GM23338 (cell line): Measurements from ENCODE around the gene BNC2. TPM values are rescaled to one million over a fixed set of nuclear protein-coding genes. Genes with fewer than 3 reads are reported as not detected.

Experiments used
- ATAC-seq: fragments of 200-7000 bp; cut with Tn5 transposase; 3 replicates; pipeline ENCODE4 v1.9.1; 2020
- DNase-seq: peaks from one replicate; pipeline ENCODE4 v3.0.0-alpha.2; 2015; ENCODE audit warnings: low spot score
- H2AFZ ChIP-seq: fragments of 200-600 bp; sonication (generic); 2 replicates; pipeline ENCODE4 v1.8.0; 2016; ENCODE audit warnings: antibody characterized with exemption, mild to moderate bottlenecking, moderate library complexity
- H3F3A ChIP-seq: fragments of 200-600 bp; sonication (generic); replicated peaks from 2 replicates; pipeline ENCODE4 v1.8.0; 2017; ENCODE audit warnings: antibody characterized with exemption, mixed run types, low read depth
- H3K27ac ChIP-seq: fragments of 200-600 bp; sonication (generic); 2 replicates; pipeline ENCODE4 v1.6.1; 2016; ENCODE audit warnings: low read depth
- H3K27me3 ChIP-seq: fragments of 200-600 bp; sonication (generic); 2 replicates; pipeline ENCODE4 v1.8.0; 2016; ENCODE audit warnings: mild to moderate bottlenecking, mixed run types, moderate library complexity; ENCODE audit not compliant: insufficient read depth
- H3K36me3 ChIP-seq: fragments of 200-600 bp; sonication (generic); 2 replicates; pipeline ENCODE4 v1.8.0; 2016; ENCODE audit warnings: mild to moderate bottlenecking; ENCODE audit not compliant: insufficient read depth
- H3K4me1 ChIP-seq: fragments of 200-600 bp; sonication (generic); 2 replicates; pipeline ENCODE4 v1.8.0; 2016; ENCODE audit warnings: mild to moderate bottlenecking, moderate library complexity; ENCODE audit not compliant: insufficient read depth
- H3K4me2 ChIP-seq: fragments of 200-600 bp; sonication (generic); 2 replicates; pipeline ENCODE4 v1.7.1; 2017; ENCODE audit warnings: mixed run types
- H3K4me3 ChIP-seq: fragments of 200-600 bp; sonication (generic); 2 replicates; pipeline ENCODE4 v1.6.1; 2016; ENCODE audit warnings: mixed run types
- H3K79me2 ChIP-seq: fragments of 200-600 bp; sonication (generic); replicated peaks from 2 replicates; pipeline ENCODE4 v1.8.0; 2017; ENCODE audit warnings: mild to moderate bottlenecking; ENCODE audit not compliant: insufficient read depth
- H3K9me2 ChIP-seq: fragments of 200-600 bp; sonication (generic); 2 replicates; pipeline ENCODE4 v1.8.0; 2017; ENCODE audit not compliant: insufficient read depth
- H4K20me1 ChIP-seq: fragments of 200-600 bp; sonication (generic); replicated peaks from 2 replicates; pipeline ENCODE4 v1.8.0; 2017; ENCODE audit warnings: mild to moderate bottlenecking; ENCODE audit not compliant: insufficient read depth
- H3K27ac Mint-ChIP-seq: 2 replicates; pipeline ENCODE4 v1.8.0; 2020; ENCODE audit warnings: inconsistent platforms, mild to moderate bottlenecking, moderate library complexity, mixed read lengths
- H3K27me3 Mint-ChIP-seq: 3 replicates; pipeline ENCODE4 v1.8.0; 2022; ENCODE audit warnings: low read depth, mild to moderate bottlenecking, moderate library complexity, mixed read lengths, inconsistent platforms; ENCODE audit not compliant: insufficient read depth, poor library complexity
- H3K36me3 Mint-ChIP-seq: 3 replicates; pipeline ENCODE4 v1.8.0; 2021; ENCODE audit warnings: low read depth, mild to moderate bottlenecking, inconsistent platforms, moderate library complexity, mixed read lengths
- H3K4me1 Mint-ChIP-seq: 3 replicates; pipeline ENCODE4 v1.8.0; 2020; ENCODE audit warnings: mild to moderate bottlenecking, inconsistent platforms, mixed read lengths
- H3K4me3 Mint-ChIP-seq: 3 replicates; pipeline ENCODE4 v1.8.0; 2021; ENCODE audit warnings: moderate library complexity, mild to moderate bottlenecking, inconsistent platforms, mixed read lengths
- H3K9me3 Mint-ChIP-seq: 3 replicates; pipeline ENCODE4 v1.8.0; 2020; ENCODE audit warnings: moderate library complexity, mild to moderate bottlenecking, inconsistent platforms, mixed read lengths
- CREB1 ChIP-seq: fragments of 250-450 bp; sonication (Bioruptor Pico); IDR thresholded peaks from 2 replicates; pipeline ENCODE4 v1.5.0; 2020; ENCODE audit warnings: low read depth, mild to moderate bottlenecking, moderate library complexity
- CTCF ChIP-seq, 2 experiments: fragments of 200-600 bp in 1 of 2; sonication (generic) in 1 of 2; conservative IDR thresholded peaks; 2 replicates each; pipeline versions ENCODE4 v1.5.1 to v1.6.1; 2016 to 2017; ENCODE audit warnings: antibody characterized with exemption in 2 of 2, low read depth in 2 of 2, mild to moderate bottlenecking in 2 of 2, moderate library complexity in 1 of 2
- ETS1 ChIP-seq: IDR thresholded peaks from 2 replicates; pipeline ENCODE4 v1.6.1; 2016; ENCODE audit warnings: antibody characterized with exemption
- EZH2 ChIP-seq: fragments of 200-600 bp; sonication (generic); IDR thresholded peaks from one replicate; pipeline ENCODE4 v1.8.0; 2017; ENCODE audit warnings: antibody characterized with exemption, mild to moderate bottlenecking, low read depth; ENCODE audit not compliant: unreplicated experiment
- EZH2phosphoT487 ChIP-seq: fragments of 200-600 bp; sonication (generic); IDR thresholded peaks from one replicate; pipeline ENCODE4 v1.8.1; 2018; ENCODE audit warnings: antibody characterized with exemption; ENCODE audit not compliant: unreplicated experiment
- JUNB ChIP-seq: IDR thresholded peaks from one replicate; pipeline ENCODE4 v1.6.1; 2016; ENCODE audit warnings: antibody characterized with exemption; ENCODE audit not compliant: unreplicated experiment
- NANOG ChIP-seq: IDR thresholded peaks from 2 replicates; pipeline ENCODE4 v1.6.1; 2016; ENCODE audit warnings: antibody characterized with exemption, borderline replicate concordance
- POLR2AphosphoS5 ChIP-seq: IDR thresholded peaks from 2 replicates; pipeline ENCODE4 v1.6.1; 2016; ENCODE audit warnings: antibody characterized with exemption, low read depth
- STAT1 ChIP-seq: IDR thresholded peaks from one replicate; pipeline ENCODE4 v1.6.1; 2016; ENCODE audit warnings: antibody characterized with exemption; ENCODE audit not compliant: unreplicated experiment
- ZNF114 ChIP-seq: fragments of 250-450 bp; sonication (Bioruptor Pico); IDR thresholded peaks from 2 replicates; pipeline ENCODE4 v1.5.0; 2020; ENCODE audit warnings: mild to moderate bottlenecking, moderate library complexity
- ZNF331 ChIP-seq: fragments of 250-450 bp; sonication (Bioruptor Pico); IDR thresholded peaks from 2 replicates; pipeline ENCODE4 v1.5.0; 2020; ENCODE audit warnings: low read depth, mild to moderate bottlenecking, moderate library complexity
- ZNF462 ChIP-seq: fragments of 250-450 bp; sonication (Bioruptor Pico); IDR thresholded peaks from 2 replicates; pipeline ENCODE4 v1.5.0; 2020; ENCODE audit warnings: mild to moderate bottlenecking, moderate library complexity
- polyA plus RNA-seq: library from polyadenylated mRNA; unstranded; fragments of >200 nt; fragmentation: Nextera tagmentation; extraction: Ambion mirVana; gene quantifications from 2 replicates; pipeline ENCODE4 v1.2.1, GENCODE V29; 2016
- total RNA-seq: library from RNA; depleted of rRNA; stranded (reverse); fragments of >200 nt; shearing (Covaris generic); gene quantifications from 2 replicates; pipeline ENCODE4 v1.2.3, GENCODE V29; 2014
- TF ChIP-seq, protein P1 (sequence below): IDR thresholded peaks from one replicate; pipeline ENCODE4 v1.6.1; 2018; ENCODE audit warnings: antibody characterized with exemption; ENCODE audit not compliant: unreplicated experiment

Gene BNC2
- total and polyA plus RNA-seq, 2 experiments from 2014 or later, result 12.7 to 13.2 TPM

- Histone ChIP-seq H4K20me1 (no peaks in the 10 kb centered on the region), H3K9me2 (no peaks in the 10 kb centered on the region; the same call in 1 of the 2 replicates), H3K27me3 (no peaks in the 10 kb centered on the region), H3K4me1 (peaks cover 15% of the 10 kb centered on the region), H3K27ac (no peak overlapping the region), H3K4me2 (no peak overlapping the region), H3K4me3 (no peak overlapping the region), H3F3A (no peaks in the 10 kb centered on the region), H2AFZ (no peak overlapping the region), H3K36me3 (no peaks in the 10 kb centered on the region), H3K79me2 (peaks cover 50% of the 10 kb centered on the region; the same call in 1 of the 2 replicates)
- H3K27me3 Mint-ChIP-seq, result peaks cover 3% of the 10 kb centered on the region
- H3K9me3 Mint-ChIP-seq, result no peaks in the 10 kb centered on the region
- H3K4me1 Mint-ChIP-seq, result peaks cover 23% of the 10 kb centered on the region
- no peak overlapping the region for H3K27ac Mint-ChIP-seq
- H3K4me3 Mint-ChIP-seq, result no peak overlapping the region
- H3K36me3 Mint-ChIP-seq, result no peaks in the 10 kb centered on the region
- DNase-seq, result no peak
- no peak for TF ChIP-seq EZH2phosphoT487
- no peak for TF ChIP-seq EZH2
- no peak for TF ChIP-seq CREB1 (CRISPR knock-in tag)
- TF ChIP-seq ETS1, result no peak
- TF ChIP-seq, protein P1, sequence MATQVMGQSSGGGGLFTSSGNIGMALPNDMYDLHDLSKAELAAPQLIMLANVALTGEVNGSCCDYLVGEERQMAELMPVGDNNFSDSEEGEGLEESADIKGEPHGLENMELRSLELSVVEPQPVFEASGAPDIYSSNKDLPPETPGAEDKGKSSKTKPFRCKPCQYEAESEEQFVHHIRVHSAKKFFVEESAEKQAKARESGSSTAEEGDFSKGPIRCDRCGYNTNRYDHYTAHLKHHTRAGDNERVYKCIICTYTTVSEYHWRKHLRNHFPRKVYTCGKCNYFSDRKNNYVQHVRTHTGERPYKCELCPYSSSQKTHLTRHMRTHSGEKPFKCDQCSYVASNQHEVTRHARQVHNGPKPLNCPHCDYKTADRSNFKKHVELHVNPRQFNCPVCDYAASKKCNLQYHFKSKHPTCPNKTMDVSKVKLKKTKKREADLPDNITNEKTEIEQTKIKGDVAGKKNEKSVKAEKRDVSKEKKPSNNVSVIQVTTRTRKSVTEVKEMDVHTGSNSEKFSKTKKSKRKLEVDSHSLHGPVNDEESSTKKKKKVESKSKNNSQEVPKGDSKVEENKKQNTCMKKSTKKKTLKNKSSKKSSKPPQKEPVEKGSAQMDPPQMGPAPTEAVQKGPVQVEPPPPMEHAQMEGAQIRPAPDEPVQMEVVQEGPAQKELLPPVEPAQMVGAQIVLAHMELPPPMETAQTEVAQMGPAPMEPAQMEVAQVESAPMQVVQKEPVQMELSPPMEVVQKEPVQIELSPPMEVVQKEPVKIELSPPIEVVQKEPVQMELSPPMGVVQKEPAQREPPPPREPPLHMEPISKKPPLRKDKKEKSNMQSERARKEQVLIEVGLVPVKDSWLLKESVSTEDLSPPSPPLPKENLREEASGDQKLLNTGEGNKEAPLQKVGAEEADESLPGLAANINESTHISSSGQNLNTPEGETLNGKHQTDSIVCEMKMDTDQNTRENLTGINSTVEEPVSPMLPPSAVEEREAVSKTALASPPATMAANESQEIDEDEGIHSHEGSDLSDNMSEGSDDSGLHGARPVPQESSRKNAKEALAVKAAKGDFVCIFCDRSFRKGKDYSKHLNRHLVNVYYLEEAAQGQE, result no peak
- no peak for TF ChIP-seq NANOG
- no peak for TF ChIP-seq ZNF114 (CRISPR knock-in tag)
- TF ChIP-seq JUNB, result no peak
- TF ChIP-seq ZNF331 (CRISPR knock-in tag), result no peak
- no peak for TF ChIP-seq CTCF (conservative IDR thresholded peaks at IDR 0.05; ENCODE audit: low read depth in 2 of 2)
- no peak for TF ChIP-seq STAT1
- TF ChIP-seq POLR2AphosphoS5, result no peak
- TF ChIP-seq ZNF462 (CRISPR knock-in tag), result no peak
- ATAC-seq, result no peak
Observed at GRCh38 chr9:16754662-16755061, 115.8 kb downstream of the BNC2 start.
